IMR-90 (cell line): ENCODE results near the gene RNU1-3. TPM values are rescaled to one million over a fixed set of nuclear protein-coding genes. Genes with fewer than 3 reads are reported as not detected.
"Not testable (repeated sequence)": the region's sequence is repeated elsewhere in the genome, so short reads cannot be mapped to it uniquely, and the experiment has no call there.

Experiments
- ATAC-seq: fragments of 200-7000 bp; cut with Tn5 transposase; 2 replicates; pipeline ENCODE4 v1.9.1; 2020; ENCODE audit warnings: low read depth, mild to moderate bottlenecking, moderate library complexity
- BruUV-seq: library from RNA; stranded (reverse); fragments of 400-500 nt; replicated peaks from 2 replicates; lab custom pipeline; 2021; lab: Mats Ljungman, UMichigan
- CTCF ChIA-PET: fragments of 300-600 bp; formaldehyde crosslinking; extraction: SDS; loops from one replicate; lab custom pipeline; 2021; ENCODE audit warnings: antibody characterized with exemption; lab: Yijun Ruan, JAX
- POLR2A ChIA-PET: fragments of 300-600 bp; sonication (Branson Sonifier 250); formaldehyde crosslinking; loops from one replicate; lab custom pipeline; 2022; ENCODE audit warnings: antibody characterized with exemption; ENCODE audit not compliant: unreplicated experiment; lab: Charles Lee
- DNase-seq: peaks from one replicate; pipeline ENCODE4 v3.0.0; 2013
- H2AFZ ChIP-seq: replicated peaks from 2 replicates; pipeline ENCODE3; 2013; ENCODE audit warnings: low read length, mild to moderate bottlenecking; ENCODE audit not compliant: poor library complexity
- H2AK5ac ChIP-seq: 2 replicates; pipeline ENCODE4 v1.6.1; 2013; ENCODE audit warnings: low read depth, low read length, inconsistent platforms
- H2AK9ac ChIP-seq: replicated peaks from 2 replicates; pipeline ENCODE3; 2013; ENCODE audit warnings: mild to moderate bottlenecking, low read depth, low read length, moderate library complexity; ENCODE audit not compliant: poor library complexity
- H2BK120ac ChIP-seq: 2 replicates; pipeline ENCODE4 v1.6.1; 2013; ENCODE audit warnings: low read depth, low read length, inconsistent platforms
- H2BK15ac ChIP-seq: 3 replicates; pipeline ENCODE4 v1.6.1; 2013; ENCODE audit warnings: low read depth, low read length, inconsistent platforms
- H2BK20ac ChIP-seq: 2 replicates; pipeline ENCODE4 v1.6.1; 2013; ENCODE audit warnings: low read depth, mild to moderate bottlenecking, inconsistent platforms, low read length, moderate library complexity
- H2BK5ac ChIP-seq: 2 replicates; pipeline ENCODE4 v1.6.1; 2013; ENCODE audit warnings: mild to moderate bottlenecking, low read depth, low read length, inconsistent platforms; ENCODE audit not compliant: poor library complexity, severe bottlenecking
- H3K14ac ChIP-seq: replicated peaks from 2 replicates; pipeline ENCODE4 v1.6.1; 2013; ENCODE audit warnings: low read depth, low read length, inconsistent platforms
- H3K18ac ChIP-seq: 2 replicates; pipeline ENCODE4 v1.6.1; 2013; ENCODE audit warnings: low read depth, low read length, control low read depth
- H3K23ac ChIP-seq: 2 replicates; pipeline ENCODE4 v1.6.1; 2013; ENCODE audit warnings: low read depth, low read length, inconsistent platforms
- H3K27ac ChIP-seq: 2 replicates; pipeline ENCODE4 v1.5.1; 2013; ENCODE audit warnings: mild to moderate bottlenecking, control low read depth, low read length; ENCODE audit not compliant: insufficient read depth
- H3K27me3 ChIP-seq: 2 replicates; pipeline ENCODE4 v1.6.1; 2013; ENCODE audit warnings: low read length; ENCODE audit not compliant: control insufficient read depth, insufficient read depth
- H3K36me3 ChIP-seq: 2 replicates; pipeline ENCODE4 v1.6.1; 2013; ENCODE audit warnings: low read length, mixed read lengths; ENCODE audit not compliant: control insufficient read depth, insufficient read depth
- H3K4ac ChIP-seq: 2 replicates; pipeline ENCODE4 v1.6.1; 2013; ENCODE audit warnings: low read depth, low read length, inconsistent platforms
- H3K4me1 ChIP-seq: 2 replicates; pipeline ENCODE4 v1.6.1; 2013; ENCODE audit warnings: low read length, mixed read lengths; ENCODE audit not compliant: control insufficient read depth, insufficient read depth
- H3K4me2 ChIP-seq: 2 replicates; pipeline ENCODE4 v1.6.1; 2013; ENCODE audit warnings: low read depth, mild to moderate bottlenecking, control low read depth, low read length, moderate library complexity
- H3K4me3 ChIP-seq: 2 replicates; pipeline ENCODE4 v1.5.1; 2013; ENCODE audit warnings: low read depth, mild to moderate bottlenecking, control low read depth, low read length, moderate library complexity; ENCODE audit not compliant: insufficient read depth
- H3K56ac ChIP-seq: 2 replicates; pipeline ENCODE4 v1.6.1; 2013; ENCODE audit warnings: low read length, inconsistent platforms; ENCODE audit not compliant: insufficient read depth; ENCODE audit errors: extremely low read depth
- H3K79me1 ChIP-seq, 2 experiments: 2 replicates each; pipeline ENCODE4 v1.6.1; 2013; ENCODE audit warnings: low read length in 2 of 2, inconsistent platforms in 1 of 2, low read depth in 1 of 2
- H3K9ac ChIP-seq: 2 replicates; pipeline ENCODE4 v1.6.1; 2013; ENCODE audit warnings: low read depth, low read length, control low read depth
- H3K9me1 ChIP-seq: 2 replicates; pipeline ENCODE4 v1.6.1; 2013; ENCODE audit warnings: low read length, inconsistent platforms; ENCODE audit not compliant: insufficient read depth
- H3K9me3 ChIP-seq: 2 replicates; pipeline ENCODE4 v1.6.1; 2013; ENCODE audit warnings: low read length; ENCODE audit not compliant: control insufficient read depth, insufficient read depth
- H4K20me1 ChIP-seq: 2 replicates; pipeline ENCODE4 v1.6.1; 2013; ENCODE audit warnings: low read length, inconsistent platforms; ENCODE audit not compliant: insufficient read depth
- H4K5ac ChIP-seq: 2 replicates; pipeline ENCODE4 v1.6.1; 2013; ENCODE audit warnings: mild to moderate bottlenecking, low read depth, low read length, control low read depth
- H4K8ac ChIP-seq, 2 experiments: 2 replicates each; pipeline ENCODE4 v1.6.1; 2013; ENCODE audit warnings: low read depth in 2 of 2, low read length in 2 of 2, control low read depth in 1 of 2, inconsistent platforms in 1 of 2
- H4K91ac ChIP-seq: 2 replicates; pipeline ENCODE4 v1.6.1; 2013; ENCODE audit warnings: low read depth, low read length, inconsistent platforms; ENCODE audit not compliant: insufficient read depth
- WGBS, 2 experiments: methylation state at CpG; one replicate each; pipeline versions ENCODE4 v1.1.5 to v1.1.7; 2013; ENCODE audit warnings: missing lambda C conversion rate in 2 of 2; ENCODE audit not compliant: insufficient read length in 1 of 2; ENCODE audit errors: extremely low coverage in 2 of 2; 5-methylcytosine and 5-hydroxymethylcytosine counted together
- dilution Hi-C: fragments of 300-500 bp; cut with HindIII; formaldehyde crosslinking; loops from one replicate; pipeline ENCODE4 v1.14.3; 2018; ENCODE audit warnings: low sequenced_read_pairs; ENCODE audit not compliant: unreplicated experiment
- in situ Hi-C: fragments of 300-500 bp; cut with MboI; formaldehyde crosslinking; loops from 3 replicates; pipeline ENCODE4 v1.14.3; 2019; ENCODE audit warnings: low sequenced_read_pairs, inconsistent platforms, mixed read lengths
- intact Hi-C: fragments of 100-400 bp; cut with micrococcal nuclease; formaldehyde crosslinking; loops from 2 replicates; pipeline ENCODE4 v1.10.0; 2022
- polyA plus RNA-seq, 3 experiments: library from polyadenylated mRNA; depleted of rRNA; stranded (reverse); fragments of >200 nt; gene quantifications; 2 replicates each; pipeline ENCODE4 v1.2.3, GENCODE V29; 2012; ENCODE audit warnings: low replicate concordance in 1 of 3
- total RNA-seq: library from RNA; depleted of rRNA; stranded (reverse); fragments of >200 nt; gene quantifications from 2 replicates; pipeline ENCODE4 v1.2.3, GENCODE V29; 2012

RNU1-3 gene
- total and polyA plus RNA-seq, 2 of the 4 experiments (the other 2 are of a cell fraction), result under 0.01 TPM; not detected in 1

- H3K27ac ChIP-seq, H2BK15ac ChIP-seq, H3K14ac ChIP-seq, ATAC-seq, H3K27me3 ChIP-seq, H4K5ac ChIP-seq, dilution Hi-C loops, H4K20me1 ChIP-seq, H3K56ac ChIP-seq, H3K9me1 ChIP-seq, DNase-seq, H2BK20ac ChIP-seq, H3K23ac ChIP-seq, H4K91ac ChIP-seq, H3K4me1 ChIP-seq, in situ Hi-C loops, H3K4me2 ChIP-seq, H3K4ac ChIP-seq, POLR2A ChIA-PET, H3K4me3 ChIP-seq, BruUV-seq, H3K9me3 ChIP-seq, H3K9ac ChIP-seq, H2BK120ac ChIP-seq, H4K8ac ChIP-seq, H2BK5ac ChIP-seq, H3K18ac ChIP-seq, H2AK5ac ChIP-seq, H2AFZ ChIP-seq, intact Hi-C loops, H2AK9ac ChIP-seq: not testable (repeated sequence)
- Histone ChIP-seq H3K36me3 (peaks cover 24% of the 10 kb centered on the region), H3K79me1 (peaks cover 27 to 34% of the 10 kb centered on the region in 2 experiments)
- 100% methylated on average over 5 of the region's 5 CpGs; no CpG with 5 or more reads in 1 of the 2 experiments for WGBS, 2 experiments
- CTCF ChIA-PET, result interaction anchor here (2.0 kb wide), 1 partner anchor 12 kb away, joined by 10 read pairs; no protein-coding TSS in a partner anchor
Observed at GRCh38 chr1:16635959-16636358, 30.8 kb downstream of the RNU1-3 start.

DNA sequence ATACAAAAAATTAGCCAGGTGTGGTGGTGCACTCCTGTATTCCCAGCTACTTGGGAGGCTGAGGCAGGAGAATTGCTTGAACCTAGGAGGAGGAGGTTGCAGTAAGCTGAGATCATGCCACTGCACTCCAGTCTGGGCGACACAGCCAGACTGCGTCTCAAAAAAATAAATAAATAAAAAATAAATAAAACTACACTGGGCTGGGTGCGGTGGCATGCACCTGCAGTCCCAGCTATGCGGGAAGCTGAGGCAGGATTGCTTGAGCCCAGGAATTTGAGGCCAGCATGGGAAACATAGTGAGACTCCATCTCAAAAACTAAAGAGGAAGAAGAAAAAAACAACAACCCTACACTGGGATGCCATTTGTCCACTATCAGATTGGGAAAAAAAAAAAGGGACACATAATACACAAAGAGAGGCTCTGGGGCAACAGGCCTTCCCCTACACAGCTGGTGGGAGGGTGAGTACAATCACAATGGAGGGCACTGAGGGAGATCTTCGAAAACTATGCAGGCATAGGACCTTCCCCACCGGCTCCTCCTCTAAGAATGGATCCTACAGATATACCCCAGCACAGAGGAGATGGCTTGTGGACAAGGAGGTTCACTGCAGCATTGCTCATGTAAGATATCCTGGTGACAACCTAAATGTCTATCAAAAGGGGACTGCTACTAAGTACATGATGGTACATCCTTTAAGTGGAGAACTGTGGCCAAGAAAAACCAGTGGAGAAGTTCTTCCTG, 33.0 kb downstream of the RNU1-3 start:
- H3K27ac ChIP-seq, H3K9me3 ChIP-seq, H3K56ac ChIP-seq, intact Hi-C loops, POLR2A ChIA-PET, H2BK15ac ChIP-seq, H3K9me1 ChIP-seq, ATAC-seq, in situ Hi-C loops, H2BK20ac ChIP-seq, H2AFZ ChIP-seq, H2BK120ac ChIP-seq, H3K23ac ChIP-seq, DNase-seq, dilution Hi-C loops, H3K27me3 ChIP-seq, H2BK5ac ChIP-seq, H2AK5ac ChIP-seq, H4K8ac ChIP-seq, H3K4me2 ChIP-seq, H4K91ac ChIP-seq, H3K9ac ChIP-seq, H3K4me1 ChIP-seq, BruUV-seq, H3K14ac ChIP-seq, H3K4ac ChIP-seq, H3K4me3 ChIP-seq, H4K20me1 ChIP-seq, H4K5ac ChIP-seq, H3K18ac ChIP-seq: not testable (repeated sequence)
- no CpG with 5 or more reads among the region's 6 CpGs for WGBS, 2 experiments
- H3K36me3 ChIP-seq, result peaks cover 32% of the 10 kb centered on the region
- CTCF ChIA-PET, result interaction anchor here (1.3 kb wide), 1 partner anchor 13 kb away, joined by 6 read pairs; no protein-coding TSS in a partner anchor
- peaks cover 19% of the 10 kb centered on the region in 2 experiments; a peak in 3 of 4 replicates for H3K79me1 ChIP-seq
- peak overlapping the region; percentile 21 for H2AK9ac ChIP-seq
